Thyroid gland (tissue), 4 donors: ENCODE measurements around the gene KRT12.

Source experiments
- POLR2A ChIP-seq, 2 donors: fragments of 450-650 bp; IDR thresholded peaks; one replicate each; pipeline ENCODE4 v1.6.1; 2017; ENCODE audit warnings: antibody characterized with exemption in 2 of 2, mild to moderate bottlenecking in 2 of 2, moderate library complexity in 1 of 2
- TF ChIP-seq, protein P1 (sequence below), 6 experiments: fragments of 200-600 bp in 3 of 6; fragments of 450-650 bp in 3 of 6; sonication (generic) in 3 of 6; IDR thresholded peaks; one replicate each; pipeline ENCODE4 v1.5.1; 2016 to 2019; ENCODE audit warnings: antibody characterized with exemption in 6 of 6, mild to moderate bottlenecking in 2 of 6, inconsistent platforms in 1 of 6, moderate library complexity in 1 of 6

DNA sequence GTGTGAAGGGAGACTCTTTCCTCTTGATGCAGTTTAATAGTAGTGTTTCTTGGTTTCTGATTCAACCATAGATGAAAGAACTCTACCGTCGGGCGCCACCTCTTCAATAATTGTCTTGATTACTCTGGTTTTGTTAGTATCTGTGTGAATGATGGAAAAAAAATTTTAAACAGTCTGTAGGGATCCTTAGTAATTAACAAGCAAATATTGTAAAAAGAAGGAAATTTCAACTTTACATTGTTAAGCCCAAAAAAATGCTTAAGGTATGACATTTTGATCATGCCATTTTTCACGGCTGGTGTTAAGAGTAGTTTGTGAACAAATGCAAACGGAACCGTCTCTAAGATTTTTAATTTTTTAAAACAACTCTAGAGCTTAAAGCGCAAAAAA lies 48.7 kb downstream of the KRT12 start:
- no peak for TF ChIP-seq POLR2A (IDR thresholded peaks at IDR 0.05)
- TF ChIP-seq, protein P1, sequence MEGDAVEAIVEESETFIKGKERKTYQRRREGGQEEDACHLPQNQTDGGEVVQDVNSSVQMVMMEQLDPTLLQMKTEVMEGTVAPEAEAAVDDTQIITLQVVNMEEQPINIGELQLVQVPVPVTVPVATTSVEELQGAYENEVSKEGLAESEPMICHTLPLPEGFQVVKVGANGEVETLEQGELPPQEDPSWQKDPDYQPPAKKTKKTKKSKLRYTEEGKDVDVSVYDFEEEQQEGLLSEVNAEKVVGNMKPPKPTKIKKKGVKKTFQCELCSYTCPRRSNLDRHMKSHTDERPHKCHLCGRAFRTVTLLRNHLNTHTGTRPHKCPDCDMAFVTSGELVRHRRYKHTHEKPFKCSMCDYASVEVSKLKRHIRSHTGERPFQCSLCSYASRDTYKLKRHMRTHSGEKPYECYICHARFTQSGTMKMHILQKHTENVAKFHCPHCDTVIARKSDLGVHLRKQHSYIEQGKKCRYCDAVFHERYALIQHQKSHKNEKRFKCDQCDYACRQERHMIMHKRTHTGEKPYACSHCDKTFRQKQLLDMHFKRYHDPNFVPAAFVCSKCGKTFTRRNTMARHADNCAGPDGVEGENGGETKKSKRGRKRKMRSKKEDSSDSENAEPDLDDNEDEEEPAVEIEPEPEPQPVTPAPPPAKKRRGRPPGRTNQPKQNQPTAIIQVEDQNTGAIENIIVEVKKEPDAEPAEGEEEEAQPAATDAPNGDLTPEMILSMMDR (IDR thresholded peaks at IDR 0.05): no peak
